Activated CD8-positive, alpha-beta T cell treated with anti-CD3 and anti-CD28 coated beads for 36 hours (primary cell): ENCODE measurements around the gene RDH16. TPM values are rescaled to one million over a fixed set of nuclear protein-coding genes. Genes with fewer than 3 reads are reported as not detected.

Experiments used
- ATAC-seq: fragments of 200-7000 bp; cut with Tn5 transposase; one replicate; pipeline ENCODE4 v1.10.0; 2021; ENCODE audit warnings: mild to moderate bottlenecking, moderate library complexity
- CTCF ChIA-PET: fragments of 350-600 bp; sonication (Branson Sonifier 250); formaldehyde crosslinking; loops from one replicate; lab custom pipeline; 2021; ENCODE audit warnings: antibody characterized with exemption; lab: Charles Lee
- POLR2A ChIA-PET: fragments of 350-600 bp; sonication (Branson Sonifier 250); formaldehyde crosslinking; loops from one replicate; lab custom pipeline; 2021; ENCODE audit warnings: antibody characterized with exemption; lab: Charles Lee
- DNase-seq: peaks from one replicate; pipeline ENCODE4 v3.0.0-alpha.2; 2020
- H3K27ac Mint-ChIP-seq: one replicate; pipeline ENCODE4 v1.8.0; 2021; ENCODE audit warnings: mild to moderate bottlenecking, mixed read lengths
- H3K27me3 Mint-ChIP-seq: one replicate; pipeline ENCODE4 v1.8.0; 2021; ENCODE audit warnings: mixed read lengths
- H3K36me3 Mint-ChIP-seq: one replicate; pipeline ENCODE4 v1.8.0; 2021; ENCODE audit warnings: low read depth, mixed read lengths
- H3K4me1 Mint-ChIP-seq: one replicate; pipeline ENCODE4 v1.8.0; 2021; ENCODE audit warnings: low read depth, mixed read lengths
- H3K4me3 Mint-ChIP-seq: one replicate; pipeline ENCODE4 v1.8.0; 2021; ENCODE audit warnings: mild to moderate bottlenecking, moderate library complexity, mixed read lengths
- H3K9me3 Mint-ChIP-seq: one replicate; pipeline ENCODE4 v1.8.0; 2021; ENCODE audit warnings: mixed read lengths
- CTCF ChIP-seq: fragments of 200-600 bp; IDR thresholded peaks from one replicate; pipeline ENCODE4 v1.8.0; 2022; ENCODE audit warnings: antibody characterized with exemption, mild to moderate bottlenecking
- intact Hi-C: fragments of 100-400 bp; cut with micrococcal nuclease; formaldehyde crosslinking; loops from one replicate; pipeline ENCODE4 v1.10.0; 2022
- total RNA-seq, 2 experiments: library from RNA; stranded (reverse); gene quantifications; one replicate each; pipeline ENCODE4 v1.2.3, GENCODE V29; 2021

The RDH16 gene
- total RNA-seq, 2 experiments from 2014 or later: 0.34 to 0.36 TPM

DNA sequence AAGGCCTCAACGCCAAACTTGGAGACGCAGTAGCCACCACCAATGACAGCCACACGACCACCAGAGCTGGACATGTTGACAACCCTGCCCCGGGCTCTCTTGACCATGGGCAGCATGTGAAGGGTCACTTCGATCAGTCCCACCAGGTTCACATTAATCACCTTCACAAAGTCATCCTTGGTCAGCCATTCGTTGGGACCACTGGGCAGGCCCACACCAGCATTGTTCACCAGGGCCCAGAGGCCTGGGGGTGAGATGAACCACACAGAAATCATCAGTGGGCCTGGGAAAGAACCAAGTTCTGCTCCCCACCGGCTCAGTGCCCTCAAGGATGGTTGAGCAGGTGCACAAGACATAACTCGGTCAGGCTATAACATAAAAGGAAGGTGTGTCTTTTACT is 27.2 kb downstream of the RDH16 start:
- POLR2A ChIA-PET: no interaction called here
- H3K9me3 Mint-ChIP-seq: no peaks in the 10 kb centered on the region
- no peaks in the 10 kb centered on the region for H3K36me3 Mint-ChIP-seq
- TF ChIP-seq CTCF: no peak
- ATAC-seq: no peak
- intact Hi-C loops: no loop called here
- no peak for DNase-seq
- H3K4me3 Mint-ChIP-seq: no peak overlapping the region
- CTCF ChIA-PET: interaction anchor here (0.9 kb wide), 1 partner anchor 71 kb away, joined by 3 read pairs; no protein-coding TSS in a partner anchor
- H3K4me1 Mint-ChIP-seq: no peaks in the 10 kb centered on the region
- H3K27ac Mint-ChIP-seq: no peak overlapping the region
- no peaks in the 10 kb centered on the region for H3K27me3 Mint-ChIP-seq

- Mint-ChIP-seq H3K4me3 (no peak overlapping the region), H3K27me3 (no peaks in the 10 kb centered on the region), H3K4me1 (no peaks in the 10 kb centered on the region), H3K9me3 (no peaks in the 10 kb centered on the region), H3K27ac (no peak overlapping the region), H3K36me3 (no peaks in the 10 kb centered on the region)
- intact Hi-C loops: no loop called here
- ATAC-seq (no peak), DNase-seq (no peak)
- CTCF ChIA-PET: no interaction called here
- no peak for TF ChIP-seq CTCF
- POLR2A ChIA-PET: no interaction called here
Observed at GRCh38 chr12:56929780-56930179, 27.6 kb downstream of the RDH16 start.

- ATAC-seq: no peak
- no peak overlapping the region for H3K4me3 Mint-ChIP-seq
- H3K27me3 Mint-ChIP-seq: no peaks in the 10 kb centered on the region
- no peaks in the 10 kb centered on the region for H3K9me3 Mint-ChIP-seq
- H3K36me3 Mint-ChIP-seq: no peaks in the 10 kb centered on the region
- ChIA-PET POLR2A (interaction anchor here (0.6 to 0.9 kb wide), 2 partner anchors 26 to 154 kb away, joined by 3 read pairs; no protein-coding TSS in a partner anchor), CTCF (interaction anchor here (1.3 kb wide), 1 partner anchor 88 kb away, joined by 3 read pairs; no protein-coding TSS in a partner anchor)
- no peak for TF ChIP-seq CTCF
- DNase-seq: no peak
- intact Hi-C loops: no loop called here
- no peaks in the 10 kb centered on the region for H3K4me1 Mint-ChIP-seq
- H3K27ac Mint-ChIP-seq: no peak overlapping the region
Observed at GRCh38 chr12:56928262-56928661, 29.1 kb downstream of the RDH16 start.

DNA sequence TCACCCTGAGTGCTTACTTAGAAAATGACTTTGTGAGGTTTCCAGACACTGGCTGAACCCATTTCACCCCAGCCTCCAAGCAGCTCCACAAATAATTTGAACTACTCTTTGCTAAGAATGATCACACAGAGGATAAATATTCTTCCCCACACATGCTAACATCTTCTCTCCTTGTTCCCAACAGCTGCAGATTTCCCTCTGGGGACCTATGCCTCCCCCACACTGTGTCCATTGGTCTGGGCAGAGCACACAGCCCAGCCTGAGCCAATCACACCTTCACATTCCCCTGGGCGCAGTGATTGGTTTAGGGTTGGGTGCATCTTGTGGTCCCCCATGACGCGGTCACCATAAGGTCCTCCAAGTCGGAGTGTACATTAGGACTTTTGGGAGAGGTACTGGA is 30.1 kb downstream of the RDH16 start:
- H3K27ac Mint-ChIP-seq: no peak overlapping the region
- ChIA-PET POLR2A (no interaction called here), CTCF (interaction anchor here (1.0 kb wide), 1 partner anchor 60 kb away, joined by 4 read pairs; no protein-coding TSS in a partner anchor)
- TF ChIP-seq CTCF: no peak
- DNase-seq (no peak), ATAC-seq (no peak)
- no peaks in the 10 kb centered on the region for H3K4me1 Mint-ChIP-seq
- no peaks in the 10 kb centered on the region for H3K9me3 Mint-ChIP-seq
- H3K4me3 Mint-ChIP-seq: no peak overlapping the region
- no peaks in the 10 kb centered on the region for H3K27me3 Mint-ChIP-seq
- H3K36me3 Mint-ChIP-seq: no peaks in the 10 kb centered on the region
- intact Hi-C loops: no loop called here

DNA sequence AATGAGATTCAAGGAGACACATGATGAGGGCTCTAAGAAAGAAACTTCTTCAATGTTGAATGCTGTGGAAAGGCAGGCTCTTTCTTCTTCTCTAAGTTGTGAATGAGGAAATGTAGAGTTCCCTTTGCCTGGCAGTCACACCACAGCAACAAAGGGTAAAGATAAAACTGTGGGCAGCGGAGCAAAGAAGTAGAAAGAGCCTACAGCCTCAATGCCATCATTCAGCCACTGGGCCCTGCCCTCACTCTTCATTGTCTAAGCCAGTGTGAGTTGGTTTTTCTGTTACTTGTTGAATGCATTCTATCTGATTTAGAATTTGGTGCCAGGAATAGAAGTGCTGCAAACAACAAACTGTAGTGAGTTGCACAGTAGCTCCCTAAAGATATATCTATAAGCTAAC is 35.4 kb downstream of the RDH16 start:
- Mint-ChIP-seq H3K4me1 (no peaks in the 10 kb centered on the region), H3K36me3 (no peaks in the 10 kb centered on the region), H3K27ac (no peak overlapping the region), H3K27me3 (no peaks in the 10 kb centered on the region), H3K9me3 (peaks cover 13% of the 10 kb centered on the region), H3K4me3 (no peak overlapping the region)
- intact Hi-C loops: no loop called here
- TF ChIP-seq CTCF: no peak
- ChIA-PET POLR2A (no interaction called here), CTCF (no interaction called here)
- ATAC-seq (no peak), DNase-seq (no peak)
